ENCODE measurements around the gene ITGB4.

- TF ChIP-seq POLR2A (IDR thresholded peaks at IDR 0.05) = no peak
- no peak for TF ChIP-seq CTCF (IDR thresholded peaks at IDR 0.05)
- TF ChIP-seq POLR2AphosphoS5 (IDR thresholded peaks at IDR 0.05) = no peak
- TF ChIP-seq EP300 (IDR thresholded peaks at IDR 0.05) = no peak
Measured at GRCh38 chr17:75740215-75740614, 19.0 kb downstream of the ITGB4 start.

Data from gastroesophageal sphincter (tissue), 3 donors.